K562 (cell line): ENCODE data around the gene SLC24A3. TPM values are rescaled to one million over a fixed set of nuclear protein-coding genes. Genes with fewer than 3 reads are reported as not detected.

Experiments
- ATAC-seq: fragments of 200-7000 bp; cut with Tn5 transposase; 3 replicates; pipeline ENCODE4 v1.9.1; 2020; ENCODE audit warnings: moderate library complexity
- BruUV-seq: library from RNA; stranded (reverse); fragments of 400-500 nt; replicated peaks from 2 replicates; lab custom pipeline; 2021; lab: Mats Ljungman, UMichigan
- CTCF ChIA-PET: fragments of 300-600 bp; formaldehyde crosslinking; extraction: SDS; loops from one replicate; lab custom pipeline; 2021; ENCODE audit warnings: low intra/inter-chr PET ratio; lab: Yijun Ruan, JAX
- POLR2A ChIA-PET: fragments of 300-600, 350-650 bp; sonication (Branson Sonifier 250); formaldehyde crosslinking; extraction: SDS; loops from one replicate; lab custom pipeline; 2021; ENCODE audit warnings: antibody characterized with exemption, inconsistent platforms; lab: Yijun Ruan, JAX
- DNase-seq, 4 experiments: peaks; one replicate each; pipeline versions ENCODE4 v3.0.0 to v3.0.0-alpha.2; 2011 to 2018; ENCODE audit warnings: low spot score in 3 of 4, mixed read lengths in 3 of 4; ENCODE audit errors: extremely low read depth in 1 of 4
- FAIRE-seq: peaks from 2 replicates; lab custom pipeline; 2011; peaks lifted over from hg19 to GRCh38; lab: Jason Lieb, UNC
- H2AFZ ChIP-seq: 2 replicates; pipeline ENCODE4 v1.6.0; 2011; ENCODE audit warnings: low read depth, low read length, control low read depth, inconsistent platforms
- H3K27ac ChIP-seq: fragments of 200-600 bp; 3 replicates; pipeline ENCODE4 v1.8.0; 2011; ENCODE audit warnings: low read depth, mild to moderate bottlenecking, control low read depth, inconsistent platforms, low read length, moderate library complexity, mixed read lengths; ENCODE audit errors: extremely low read depth
- H3K27me3 ChIP-seq, 2 experiments: fragments of 300-600 bp in 1 of 2; 2 replicates in 1 of 2; 3 replicates in 1 of 2; pipeline versions ENCODE4 v1.6.0 to v1.8.0; 2011; ENCODE audit warnings: inconsistent platforms in 2 of 2, low read length in 2 of 2, mild to moderate bottlenecking in 1 of 2, mixed read lengths in 1 of 2, moderate library complexity in 1 of 2; ENCODE audit not compliant: control insufficient read depth in 2 of 2, insufficient read depth in 2 of 2
- H3K36me3 ChIP-seq: fragments of 300-600 bp; 3 replicates; pipeline ENCODE4 v1.8.0; 2011; ENCODE audit warnings: mild to moderate bottlenecking, low read length, inconsistent platforms; ENCODE audit not compliant: control insufficient read depth, insufficient read depth
- H3K4me1 ChIP-seq, 2 experiments: fragments of 200-600 bp in 1 of 2; replicated peaks in 1 of 2; 2 replicates in 1 of 2; 3 replicates in 1 of 2; pipeline versions ENCODE4 v1.5.1 to v1.8.0; 2011; ENCODE audit warnings: inconsistent platforms in 2 of 2, low read length in 2 of 2, mild to moderate bottlenecking in 1 of 2, mixed read lengths in 1 of 2, moderate library complexity in 1 of 2; ENCODE audit not compliant: control insufficient read depth in 2 of 2, insufficient read depth in 2 of 2
- H3K4me2 ChIP-seq: 2 replicates; pipeline ENCODE4 v1.6.1; 2011; ENCODE audit warnings: low read length, control low read depth, inconsistent platforms, mixed read lengths; ENCODE audit not compliant: insufficient read depth
- H3K4me3 ChIP-seq: fragments of 200-600 bp; sonication (generic), shearing (Covaris generic); 2 replicates; pipeline ENCODE4 v1.5.1; 2016; ENCODE audit warnings: control low read depth, inconsistent platforms
- H3K79me2 ChIP-seq: fragments of 200-600 bp; 3 replicates; pipeline ENCODE4 v1.8.0; 2011; ENCODE audit warnings: low read length, inconsistent platforms; ENCODE audit not compliant: control insufficient read depth, insufficient read depth
- H3K9ac ChIP-seq, 2 experiments: 2 replicates each; pipeline versions ENCODE4 v1.6.0 to v1.6.1; 2011; ENCODE audit warnings: low read depth in 2 of 2, low read length in 2 of 2, control low read depth in 1 of 2, inconsistent platforms in 1 of 2, mild to moderate bottlenecking in 1 of 2, mixed read lengths in 1 of 2; ENCODE audit not compliant: insufficient read depth in 1 of 2
- H3K9me1 ChIP-seq: one replicate; pipeline ENCODE4 v1.6.0; 2011; ENCODE audit warnings: inconsistent platforms, mild to moderate bottlenecking, low read length, moderate library complexity; ENCODE audit not compliant: control insufficient read depth, insufficient read depth
- H3K9me3 ChIP-seq: replicated peaks from 2 replicates; pipeline ENCODE4 v1.5.1; 2011; ENCODE audit warnings: low read depth, low read length, inconsistent platforms; ENCODE audit not compliant: control insufficient read depth, insufficient read depth
- H4K20me1 ChIP-seq: replicated peaks from 2 replicates; pipeline ENCODE4 v1.6.1; 2011; ENCODE audit warnings: low read length, inconsistent platforms, mixed read lengths; ENCODE audit not compliant: control insufficient read depth, insufficient read depth
- CEBPB ChIP-seq: fragments of 450-650 bp; IDR thresholded peaks from 2 replicates; pipeline ENCODE4 v1.6.1; 2016; ENCODE audit warnings: missing genetic modification characterization, missing compliant biosample characterization
- EHMT2 ChIP-seq: fragments of 450-650 bp; IDR thresholded peaks from 2 replicates; pipeline ENCODE4 v1.6.1; 2018; ENCODE audit warnings: antibody characterized with exemption
- ETS2 ChIP-seq: IDR thresholded peaks from 2 replicates; pipeline ENCODE4 v1.6.1; 2016; ENCODE audit warnings: borderline replicate concordance, missing genetic modification characterization, mild to moderate bottlenecking, moderate library complexity, missing compliant biosample characterization; ENCODE audit not compliant: poor library complexity, severe bottlenecking
- ILF3 ChIP-seq: fragments of 450-650 bp; IDR thresholded peaks from 2 replicates; pipeline ENCODE4 v1.6.1; 2018; ENCODE audit warnings: antibody characterized with exemption, mild to moderate bottlenecking, moderate library complexity, borderline replicate concordance
- LCOR ChIP-seq: sonication (generic); formaldehyde crosslinking; IDR thresholded peaks from 2 replicates; pipeline ENCODE4 v1.8.0; 2022; ENCODE audit warnings: mild to moderate bottlenecking, missing genetic modification reagents
- NCOA2 ChIP-seq, 2 experiments: fragments of 450-650 bp; IDR thresholded peaks; 2 replicates each; pipeline ENCODE4 v1.6.1; 2018; ENCODE audit warnings: mild to moderate bottlenecking in 2 of 2, moderate library complexity in 1 of 2; ENCODE audit not compliant: partially characterized antibody in 2 of 2
- NFIX ChIP-seq: fragments of 250-450 bp; sonication (Bioruptor Pico); IDR thresholded peaks from 2 replicates; pipeline ENCODE4 v1.4.0; 2020; ENCODE audit warnings: low read depth, mild to moderate bottlenecking, moderate library complexity
- RBBP5 ChIP-seq: fragments of 200-600 bp; sonication (generic); IDR thresholded peaks from 2 replicates; pipeline ENCODE4 v1.6.1; 2012; ENCODE audit warnings: borderline replicate concordance, mild to moderate bottlenecking, low read length, control low read depth, inconsistent platforms; ENCODE audit not compliant: insufficient read depth, poor library complexity, severe bottlenecking
- RFX1 ChIP-seq: fragments of 450-650 bp; IDR thresholded peaks from 2 replicates; pipeline ENCODE4 v1.6.1; 2016; ENCODE audit warnings: mild to moderate bottlenecking, moderate library complexity
- ZBED1 ChIP-seq: IDR thresholded peaks from 2 replicates; pipeline ENCODE4 v1.6.1; 2014
- WGBS: fragments of 100-300 bp; shearing (Covaris generic); methylation state at CpG from one replicate; pipeline ENCODE4 v1.1.6; 2016; ENCODE audit warnings: low coverage, mixed read lengths; ENCODE audit not compliant: insufficient coverage; ENCODE audit errors: missing lambda C conversion rate; 5-methylcytosine and 5-hydroxymethylcytosine counted together
- in situ Hi-C: fragments of 300-500 bp; cut with MboI; formaldehyde crosslinking; loops from 4 replicates; pipeline ENCODE4 v1.15.0; 2018; ENCODE audit warnings: inconsistent platforms, mixed read lengths
- intact Hi-C: fragments of 100-400 bp; cut with micrococcal nuclease; formaldehyde crosslinking; loops from 2 replicates; pipeline ENCODE4 v1.14.2; 2022
- polyA plus RNA-seq, 8 experiments: library from polyadenylated mRNA; depleted of rRNA in 4 of 8; stranded (reverse) in 5 of 8; unstranded in 3 of 8; fragments of >200 nt; fragmentation: Nextera tagmentation in 2 of 8; fragmentation: Illumina TruSeq in 1 of 8; extraction: Ambion mirVana in 2 of 8; extraction: Trizol in 1 of 8; gene quantifications; 2 replicates each; pipeline versions ENCODE4 v1.2.1 to v1.2.3, GENCODE V29; 2011 to 2014; ENCODE audit warnings: inconsistent platforms in 1 of 8, missing spikeins in 1 of 8
- total RNA-seq, 7 experiments: library from RNA; depleted of rRNA in 6 of 7; stranded (reverse); fragments of >200 nt in 6 of 7; fragmentation: Illumina TruSeq in 2 of 7; extraction: Trizol in 2 of 7; gene quantifications; 2 replicates each; pipeline versions ENCODE4 v1.2.1 to v1.2.3, GENCODE V29; 2011 to 2021; ENCODE audit warnings: low replicate concordance in 1 of 7
- TF ChIP-seq, protein P1 (sequence below): sonication (generic); formaldehyde crosslinking; IDR thresholded peaks from 2 replicates; pipeline ENCODE4 v1.8.0; 2022; ENCODE audit warnings: mild to moderate bottlenecking, missing genetic modification reagents, borderline replicate concordance

SLC24A3 gene
- total and polyA plus RNA-seq, 9 of the 15 experiments (the other 6 are each of a cell fraction or from before 2014, with no cell fraction given) = not detected

DNA sequence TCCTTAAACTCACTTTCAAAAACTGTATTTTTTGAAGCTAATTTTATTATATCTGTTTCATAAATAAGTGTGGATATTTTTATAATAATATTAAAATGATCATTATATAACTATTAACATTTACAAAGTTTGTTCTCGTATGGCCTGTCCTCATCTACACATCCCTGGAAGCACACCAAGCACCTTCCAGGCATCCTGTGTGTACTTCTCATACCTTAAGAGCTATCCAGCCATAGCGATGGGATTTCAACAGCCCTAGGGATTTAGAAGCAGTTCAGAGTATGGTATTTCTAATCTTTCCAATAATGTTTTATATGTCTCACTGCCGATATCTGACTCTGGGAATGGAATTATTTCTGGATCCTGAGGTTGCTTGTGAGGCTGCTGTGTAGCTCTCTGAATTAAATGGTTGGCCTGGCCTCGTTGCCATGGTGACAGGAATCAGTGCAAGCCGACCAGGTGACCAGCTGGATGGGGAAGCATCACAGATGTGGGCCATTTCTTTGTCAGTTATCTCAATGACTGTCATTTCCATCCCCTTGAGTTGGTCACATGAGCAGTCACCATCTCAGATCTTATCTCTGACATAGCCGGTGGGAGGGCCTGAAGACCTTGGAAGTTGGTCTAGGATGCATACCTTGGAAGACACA lies 280.4 kb downstream of the SLC24A3 start:
- H4K20me1 ChIP-seq = no peaks in the 10 kb centered on the region
- ChIA-PET POLR2A (interaction anchor here (0.7 to 1.2 kb wide), 2 partner anchors 9 to 20 kb away, joined by 3 to 5 read pairs; no protein-coding TSS in a partner anchor), CTCF (no interaction called here)
- 0% methylated on average over 5 of the region's 6 CpGs for WGBS
- intact Hi-C loops (no loop called here), in situ Hi-C loops (no loop called here)
- H3K4me2 ChIP-seq = no peak overlapping the region
- FAIRE-seq = no peak
- H3K9ac ChIP-seq = no peak overlapping the region
- H3K4me3 ChIP-seq = no peak overlapping the region
- no peaks in the 10 kb centered on the region for H3K27me3 ChIP-seq
- no peaks in the 10 kb centered on the region for H3K4me1 ChIP-seq
- BruUV-seq = no TSS peak
- H2AFZ ChIP-seq = no peak overlapping the region
- no peaks in the 10 kb centered on the region for H3K36me3 ChIP-seq
- no peaks in the 10 kb centered on the region for H3K9me1 ChIP-seq
- TF ChIP-seq RFX1 (peak; percentile 67), NCOA2 (IDR thresholded peaks at IDR 0.05; ENCODE audit: partially characterized antibody in 2 of 2) (no peak), CEBPB (tag) (no peak)
- H3K79me2 ChIP-seq = no peaks in the 10 kb centered on the region
- H3K27ac ChIP-seq = no peak overlapping the region
- no peaks in the 10 kb centered on the region for H3K9me3 ChIP-seq
- ATAC-seq = no peak
- DNase-seq = no peak

DNA sequence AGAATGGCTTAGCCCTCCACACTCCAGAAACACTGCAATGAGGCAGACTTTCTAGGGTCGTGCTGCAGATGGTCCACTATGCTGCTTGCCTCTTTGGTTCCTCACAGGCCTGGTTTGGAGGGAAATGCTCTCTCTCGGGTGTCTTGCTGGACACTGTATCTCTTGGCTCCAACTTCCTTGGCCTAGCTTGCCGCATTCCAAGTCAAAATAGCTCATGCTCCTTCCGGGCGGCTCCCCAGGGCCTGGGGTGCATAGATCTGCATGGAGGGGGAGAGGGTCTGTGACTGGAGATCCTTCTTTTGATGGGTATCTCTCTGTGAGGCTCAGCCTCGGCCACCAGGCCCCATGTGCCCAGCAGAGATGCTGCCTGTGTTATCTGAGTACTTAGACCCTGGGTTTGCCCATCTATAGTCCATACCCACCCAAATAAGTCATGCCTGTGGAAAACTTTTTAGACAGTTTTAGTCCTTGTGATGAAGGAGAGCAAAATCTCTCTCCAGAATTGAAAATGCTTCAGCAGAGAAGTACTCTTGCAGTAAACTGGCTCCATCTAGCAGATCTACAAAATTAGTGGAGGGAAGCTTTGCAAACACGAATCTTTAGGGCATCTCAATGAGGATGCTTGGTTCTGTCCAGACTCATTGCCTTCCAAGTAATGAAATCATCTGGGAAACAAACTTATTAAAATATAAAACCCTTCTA lies 281.5 kb downstream of the SLC24A3 start:
- no TSS peak for BruUV-seq
- in situ Hi-C loops (no loop called here), intact Hi-C loops (no loop called here)
- FAIRE-seq (no peak), ATAC-seq (no peak), DNase-seq (no peak)
- Histone ChIP-seq H3K4me1 (no peaks in the 10 kb centered on the region; a peak in 1 of 5 replicates), H3K9me3 (no peaks in the 10 kb centered on the region), H3K79me2 (no peaks in the 10 kb centered on the region), H3K27ac (no peak overlapping the region), H3K27me3 (no peaks in the 10 kb centered on the region), H4K20me1 (no peaks in the 10 kb centered on the region), H3K4me3 (no peak overlapping the region), H3K9ac (no peak overlapping the region), H3K9me1 (no peaks in the 10 kb centered on the region), H3K36me3 (no peaks in the 10 kb centered on the region), H2AFZ (no peak overlapping the region), H3K4me2 (no peak overlapping the region)
- CTCF ChIA-PET = no interaction called here
- POLR2A ChIA-PET = no interaction called here
- 0% methylated on average over 4 of the region's 7 CpGs for WGBS
- no peak for TF ChIP-seq ETS2 (tag)
- no peak for TF ChIP-seq NFIX (CRISPR knock-in tag)
- no peak for TF ChIP-seq LCOR (CRISPR knock-in tag)
- TF ChIP-seq ZBED1 = no peak
- TF ChIP-seq RBBP5 = no peak
- TF ChIP-seq EHMT2 = no peak
- TF ChIP-seq ILF3 = no peak
- TF ChIP-seq, protein P1, sequence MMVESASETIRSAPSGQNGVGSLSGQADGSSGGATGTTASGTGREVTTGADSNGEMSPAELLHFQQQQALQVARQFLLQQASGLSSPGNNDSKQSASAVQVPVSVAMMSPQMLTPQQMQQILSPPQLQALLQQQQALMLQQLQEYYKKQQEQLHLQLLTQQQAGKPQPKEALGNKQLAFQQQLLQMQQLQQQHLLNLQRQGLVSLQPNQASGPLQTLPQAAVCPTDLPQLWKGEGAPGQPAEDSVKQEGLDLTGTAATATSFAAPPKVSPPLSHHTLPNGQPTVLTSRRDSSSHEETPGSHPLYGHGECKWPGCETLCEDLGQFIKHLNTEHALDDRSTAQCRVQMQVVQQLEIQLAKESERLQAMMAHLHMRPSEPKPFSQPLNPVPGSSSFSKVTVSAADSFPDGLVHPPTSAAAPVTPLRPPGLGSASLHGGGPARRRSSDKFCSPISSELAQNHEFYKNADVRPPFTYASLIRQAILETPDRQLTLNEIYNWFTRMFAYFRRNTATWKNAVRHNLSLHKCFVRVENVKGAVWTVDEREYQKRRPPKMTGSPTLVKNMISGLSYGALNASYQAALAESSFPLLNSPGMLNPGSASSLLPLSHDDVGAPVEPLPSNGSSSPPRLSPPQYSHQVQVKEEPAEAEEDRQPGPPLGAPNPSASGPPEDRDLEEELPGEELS (CRISPR knock-in tag) = no peak
